Vagina (tissue), 2 donors: Measurements from ENCODE around the gene SIGLEC7.

Experiments used
- POLR2AphosphoS5 ChIP-seq, 2 donors: sonication (generic); formaldehyde crosslinking; IDR thresholded peaks; one replicate each; pipeline ENCODE4 v1.9.0; 2017; ENCODE audit warnings: antibody characterized with exemption in 2 of 2, mild to moderate bottlenecking in 2 of 2, low read depth in 1 of 2; ENCODE audit not compliant: insufficient read depth in 1 of 2
- TF ChIP-seq, protein P1 (sequence below), 3 experiments: fragments of 450-650 bp in 2 of 3; fragments of 200-600 bp in 1 of 3; sonication (generic) in 1 of 3; IDR thresholded peaks; one replicate each; pipeline ENCODE4 v1.5.1; 2017 to 2019; ENCODE audit warnings: antibody characterized with exemption in 3 of 3, mild to moderate bottlenecking in 2 of 3, moderate library complexity in 2 of 3

- TF ChIP-seq, protein P1, sequence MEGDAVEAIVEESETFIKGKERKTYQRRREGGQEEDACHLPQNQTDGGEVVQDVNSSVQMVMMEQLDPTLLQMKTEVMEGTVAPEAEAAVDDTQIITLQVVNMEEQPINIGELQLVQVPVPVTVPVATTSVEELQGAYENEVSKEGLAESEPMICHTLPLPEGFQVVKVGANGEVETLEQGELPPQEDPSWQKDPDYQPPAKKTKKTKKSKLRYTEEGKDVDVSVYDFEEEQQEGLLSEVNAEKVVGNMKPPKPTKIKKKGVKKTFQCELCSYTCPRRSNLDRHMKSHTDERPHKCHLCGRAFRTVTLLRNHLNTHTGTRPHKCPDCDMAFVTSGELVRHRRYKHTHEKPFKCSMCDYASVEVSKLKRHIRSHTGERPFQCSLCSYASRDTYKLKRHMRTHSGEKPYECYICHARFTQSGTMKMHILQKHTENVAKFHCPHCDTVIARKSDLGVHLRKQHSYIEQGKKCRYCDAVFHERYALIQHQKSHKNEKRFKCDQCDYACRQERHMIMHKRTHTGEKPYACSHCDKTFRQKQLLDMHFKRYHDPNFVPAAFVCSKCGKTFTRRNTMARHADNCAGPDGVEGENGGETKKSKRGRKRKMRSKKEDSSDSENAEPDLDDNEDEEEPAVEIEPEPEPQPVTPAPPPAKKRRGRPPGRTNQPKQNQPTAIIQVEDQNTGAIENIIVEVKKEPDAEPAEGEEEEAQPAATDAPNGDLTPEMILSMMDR (IDR thresholded peaks at IDR 0.05) = no peak
- no peak for TF ChIP-seq POLR2AphosphoS5 (IDR thresholded peaks at IDR 0.05; ENCODE audit: insufficient read depth in 1 of 2, low read depth in 1 of 2)
These were observed 2.5 kb downstream of the SIGLEC7 start for GRCh38 chr19:51144482-51145045.
